Cerebellar cortex (tissue), 1 donor: ENCODE measurements around the gene TRAF2.
"Not testable (repeated sequence)": the region's sequence is repeated elsewhere in the genome, so short reads cannot be mapped to it uniquely, and the experiment has no call there.

Experiments used
- DNase-seq: peaks from one replicate; pipeline ENCODE4 v3.0.0-alpha.2; 2015; ENCODE audit warnings: low spot score

Gene TRAF2

DNA sequence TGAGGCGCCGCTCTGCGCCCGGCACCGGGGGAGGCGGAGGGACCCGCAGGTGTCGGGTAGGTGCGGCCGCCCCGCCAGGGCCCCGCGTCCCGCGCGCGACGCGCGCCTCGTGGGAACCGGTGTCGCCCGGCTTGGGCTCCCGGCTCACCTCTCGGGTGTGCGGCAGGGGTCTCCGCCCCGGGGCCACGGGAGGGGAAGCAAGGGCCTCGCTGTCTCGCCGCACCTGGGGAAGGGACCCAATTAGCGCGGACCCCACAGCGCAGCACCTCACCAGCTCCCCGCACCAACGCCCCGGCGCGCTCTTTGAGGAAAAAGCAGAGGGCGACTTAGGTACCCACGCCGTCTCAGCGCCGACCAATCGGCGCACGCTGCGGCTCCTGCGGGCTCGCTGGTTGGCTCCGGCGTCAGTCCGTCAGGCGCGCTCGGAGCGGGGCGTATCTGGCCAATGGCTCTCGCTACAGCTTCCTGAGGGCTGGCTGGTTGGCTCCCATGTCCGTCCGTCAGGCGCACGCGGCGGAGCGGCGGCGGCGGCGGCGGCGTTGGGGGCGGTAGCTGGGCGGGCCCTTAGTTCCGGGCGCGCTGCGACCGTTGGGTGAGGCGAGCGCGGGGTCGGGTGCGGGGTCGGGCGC is at the start of gene TRAF2:
Gene TRAF2 (plus strand): TSS at position 567 of the 629 bp plus-strand sequence. CDS start 12,225 bp downstream, outside the sequence.
- peak; percentile 98 for DNase-seq

DNA sequence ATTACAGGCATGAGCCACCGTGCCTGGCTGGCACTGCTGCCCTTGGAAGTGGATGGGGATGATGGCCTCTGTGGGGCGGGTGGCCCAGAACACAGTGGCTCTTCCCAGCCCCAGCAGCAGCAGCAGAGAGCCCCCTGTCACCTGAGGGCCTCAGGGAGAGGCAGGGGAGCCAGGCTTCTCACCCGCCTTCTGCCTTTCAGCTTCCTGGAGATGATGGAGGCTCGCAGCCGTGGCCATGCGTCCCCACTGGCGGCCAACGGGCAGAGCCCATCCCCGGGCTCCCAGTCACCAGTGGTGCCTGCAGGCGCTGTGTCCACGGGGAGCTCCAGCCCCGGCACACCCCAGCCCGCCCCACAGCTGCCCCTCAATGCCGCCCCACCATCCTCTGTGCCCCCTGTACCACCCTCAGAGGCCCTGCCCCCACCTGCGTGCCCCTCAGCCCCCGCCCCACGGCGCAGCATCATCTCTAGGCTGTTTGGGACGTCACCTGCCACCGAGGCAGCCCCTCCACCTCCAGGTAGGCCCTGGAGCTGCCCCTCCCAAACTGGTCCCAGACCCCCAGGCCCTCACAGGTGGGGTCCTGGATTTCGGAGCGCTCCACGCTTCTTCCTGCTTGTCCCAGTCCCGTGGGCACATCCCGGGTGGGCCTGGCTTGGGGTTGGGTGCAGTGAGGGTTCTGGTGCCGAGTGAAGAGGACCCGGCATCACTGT is 49.0 kb upstream of the TRAF2 start:
- DNase-seq = no peak

- DNase-seq = not testable (repeated sequence)
Observed at GRCh38 chr9:136837856-136838277, 48.4 kb upstream of the TRAF2 start.

DNA sequence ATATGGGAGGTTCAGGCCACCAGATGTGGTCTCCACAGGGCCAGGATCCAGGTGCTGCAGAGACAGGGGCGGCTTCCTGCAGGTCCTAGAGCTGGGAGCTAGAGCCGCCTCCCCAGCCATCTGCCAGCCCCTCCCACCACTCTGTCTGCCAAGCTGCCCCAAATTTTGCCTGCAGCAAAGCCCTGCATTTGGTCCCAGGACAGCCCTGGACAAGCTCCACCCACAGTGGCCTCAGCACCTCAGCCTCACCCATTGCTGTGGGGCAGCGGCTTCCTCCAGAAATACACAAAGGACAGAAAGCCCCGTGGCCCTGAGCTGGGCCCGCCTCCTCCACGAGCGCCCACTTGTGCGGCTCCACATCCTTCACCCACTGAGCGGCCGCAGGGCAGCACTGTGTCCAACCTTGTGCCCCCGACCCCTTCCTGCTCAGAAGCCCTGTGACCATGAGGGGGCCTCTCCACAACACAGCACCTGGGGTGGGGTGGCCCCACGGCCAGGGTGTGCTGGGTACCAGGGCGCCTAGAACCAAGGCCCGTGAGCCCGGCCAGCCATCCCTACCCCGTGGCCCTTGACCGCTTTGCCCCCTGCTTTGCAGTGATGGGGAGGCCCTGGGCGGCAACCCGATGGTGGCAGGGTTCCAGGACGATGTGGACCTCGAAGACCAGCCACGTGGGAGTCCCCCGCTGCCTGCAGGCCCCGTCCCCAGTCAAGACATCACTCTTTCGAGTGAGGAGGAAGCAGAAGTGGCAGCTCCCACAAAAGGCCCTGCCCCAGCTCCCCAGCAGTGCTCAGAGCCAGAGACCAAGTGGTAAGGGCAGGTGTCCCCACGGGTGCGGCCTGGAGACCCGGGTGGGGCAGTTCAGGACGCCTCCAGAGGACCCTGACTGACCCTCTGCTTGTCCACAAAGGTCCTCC is 47.7 kb upstream of the TRAF2 start:
- DNase-seq = no peak

DNA sequence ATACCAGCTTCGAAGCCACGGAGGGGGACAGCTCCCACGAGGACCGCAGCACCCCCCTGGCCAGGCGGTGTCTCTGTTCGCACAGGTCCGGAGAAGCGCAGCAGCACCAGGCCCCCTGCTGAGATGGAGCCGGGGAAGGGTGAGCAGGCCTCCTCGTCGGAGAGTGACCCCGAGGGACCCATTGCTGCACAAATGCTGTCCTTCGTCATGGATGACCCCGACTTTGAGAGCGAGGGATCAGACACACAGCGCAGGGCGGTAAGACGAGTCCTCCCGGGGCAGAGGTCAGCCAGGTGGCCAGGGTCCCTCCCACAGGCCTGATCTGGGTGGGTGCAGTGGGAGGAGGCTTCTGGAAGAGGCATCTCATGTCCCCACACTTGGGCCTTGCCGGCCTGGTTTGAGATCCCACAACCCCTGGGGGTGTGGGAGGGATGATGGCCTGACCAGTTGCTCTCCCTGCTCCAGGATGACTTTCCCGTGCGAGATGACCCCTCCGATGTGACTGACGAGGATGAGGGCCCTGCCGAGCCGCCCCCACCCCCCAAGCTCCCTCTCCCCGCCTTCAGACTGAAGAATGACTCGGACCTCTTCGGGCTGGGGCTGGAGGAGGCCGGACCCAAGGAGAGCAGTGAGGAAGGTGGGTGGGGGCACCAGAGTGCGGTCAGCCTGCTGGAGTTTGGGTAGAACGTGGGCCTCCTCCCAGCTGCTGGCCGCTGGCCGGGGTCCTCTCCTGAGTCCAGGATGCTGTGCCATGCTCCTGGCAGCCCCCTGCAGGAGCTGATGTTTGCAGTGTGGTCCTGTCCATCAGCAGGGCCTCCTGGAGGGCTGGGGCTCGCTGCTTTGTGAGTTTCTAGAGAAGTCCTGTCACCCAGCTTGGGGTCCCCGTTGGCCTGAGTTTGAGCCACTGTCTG is 46.8 kb upstream of the TRAF2 start:
- no peak for DNase-seq

GRCh38 chr9:136840140-136840876 is 46.0 kb upstream of the TRAF2 start:
- no peak for DNase-seq

- peak; percentile 77 for DNase-seq
Observed at GRCh38 chr9:136840877-136841645, 45.3 kb upstream of the TRAF2 start.

DNA sequence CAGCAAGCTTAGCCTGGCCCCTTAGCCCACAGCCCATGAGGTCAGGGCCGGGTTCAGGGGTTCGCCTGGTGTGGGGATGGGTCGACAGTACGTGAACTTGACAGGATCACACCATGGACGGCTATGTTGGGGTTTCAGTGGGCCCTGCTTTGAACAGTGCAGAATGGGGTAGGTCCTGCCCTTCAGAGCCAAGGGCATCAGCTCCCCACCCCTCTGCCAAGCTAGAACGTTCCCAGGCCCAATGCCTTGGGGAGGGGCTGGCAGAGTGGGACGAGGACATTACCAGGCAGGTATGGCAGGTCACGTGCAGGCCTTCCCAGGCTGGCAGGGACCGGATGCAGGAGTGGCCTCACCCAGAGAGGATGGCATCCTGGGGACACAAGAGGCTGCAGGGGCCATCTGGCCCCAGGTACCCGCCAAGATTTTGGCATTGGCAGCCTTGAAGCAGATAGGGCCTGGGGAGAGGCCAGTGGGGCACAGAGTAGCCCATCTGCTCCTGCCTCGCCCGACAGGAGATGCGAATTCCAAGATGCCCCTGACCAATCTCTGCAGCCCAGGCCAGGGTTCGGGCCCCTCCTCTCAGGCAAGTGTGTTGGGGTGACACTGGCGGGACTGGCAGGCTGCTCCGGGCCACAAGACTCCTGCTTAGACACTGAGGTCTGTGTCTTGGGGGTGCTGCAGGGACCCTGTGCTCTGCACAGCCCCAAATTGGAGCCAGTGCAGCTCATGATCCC is 44.5 kb upstream of the TRAF2 start:
- peak; percentile 93 for DNase-seq

DNA sequence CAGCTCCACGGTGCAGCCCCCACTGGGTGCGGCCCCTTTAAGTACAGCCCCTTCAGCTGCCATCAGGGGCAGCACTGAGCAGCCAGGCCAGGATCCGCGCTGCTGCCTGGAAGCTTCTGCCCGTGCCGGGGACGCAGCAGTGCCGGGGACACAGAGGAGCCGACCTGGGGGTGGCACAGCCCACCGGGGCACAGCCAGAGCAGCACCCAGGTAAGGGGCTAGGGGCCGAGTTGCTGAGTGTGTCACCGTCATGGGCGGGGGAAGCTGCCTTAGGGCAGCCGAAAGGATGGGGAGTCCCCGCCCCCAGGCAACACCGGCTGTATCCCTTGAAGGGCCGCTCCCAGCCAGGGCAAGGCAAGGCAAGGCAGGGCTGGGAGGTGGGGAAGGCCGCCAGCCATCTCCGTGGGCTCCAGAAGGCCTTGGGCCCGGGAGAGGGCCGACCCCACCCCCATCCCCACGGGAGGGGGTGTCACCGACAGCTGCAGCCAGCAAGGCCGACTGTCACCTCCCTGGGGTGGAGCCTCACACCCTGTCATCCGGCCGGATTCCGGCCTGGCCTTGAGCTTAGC is 43.9 kb upstream of the TRAF2 start, which contains the start of gene AJM1:
Gene AJM1 (plus strand): TSS at position 99 of the 569 bp plus-strand sequence. CDS start 1,937 bp downstream, outside the sequence.
- peak; percentile 93 for DNase-seq

- not testable (repeated sequence) for DNase-seq
Observed at GRCh38 chr9:136843159-136843800, 43.0 kb upstream of the TRAF2 start.

- DNase-seq = not testable (repeated sequence)
Observed at GRCh38 chr9:136843801-136844740, 42.2 kb upstream of the TRAF2 start.

DNA sequence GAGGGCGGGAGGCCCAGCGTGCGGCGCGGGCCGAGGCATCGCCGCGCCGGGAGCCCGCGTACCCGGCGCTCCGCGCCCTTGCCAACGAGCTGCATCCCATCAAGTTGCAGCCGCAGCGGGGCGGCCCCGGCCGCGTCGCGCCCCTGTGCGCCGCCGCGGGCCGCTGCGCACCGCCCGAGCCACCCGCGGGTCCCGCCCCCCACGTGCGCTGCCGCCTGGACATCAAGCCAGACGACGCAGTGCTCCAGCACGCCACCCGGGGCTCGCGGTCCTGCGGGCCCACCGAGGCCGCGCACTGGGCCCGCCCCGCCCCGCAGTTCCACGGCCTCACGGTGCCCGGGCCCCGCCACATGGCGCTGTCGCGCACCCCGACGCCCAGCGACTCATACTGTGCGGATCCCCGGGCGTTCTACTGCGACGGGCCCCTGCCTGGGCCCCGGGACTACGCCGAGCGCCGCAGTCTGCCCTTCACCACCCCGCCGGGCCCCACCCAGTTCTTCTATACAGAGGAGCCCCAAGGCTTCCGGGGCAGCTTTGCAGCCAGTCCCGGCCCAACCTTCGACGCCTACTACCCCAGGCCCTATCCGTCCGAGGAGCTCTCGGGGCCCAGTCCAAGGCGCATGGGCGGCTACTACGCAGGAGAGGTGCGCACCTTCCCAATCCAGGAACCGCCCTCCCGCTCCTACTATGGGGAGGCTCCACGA is 41.4 kb upstream of the TRAF2 start:
- no peak for DNase-seq

- DNase-seq = no peak
Observed at GRCh38 chr9:136845465-136846260, 40.7 kb upstream of the TRAF2 start.

DNA sequence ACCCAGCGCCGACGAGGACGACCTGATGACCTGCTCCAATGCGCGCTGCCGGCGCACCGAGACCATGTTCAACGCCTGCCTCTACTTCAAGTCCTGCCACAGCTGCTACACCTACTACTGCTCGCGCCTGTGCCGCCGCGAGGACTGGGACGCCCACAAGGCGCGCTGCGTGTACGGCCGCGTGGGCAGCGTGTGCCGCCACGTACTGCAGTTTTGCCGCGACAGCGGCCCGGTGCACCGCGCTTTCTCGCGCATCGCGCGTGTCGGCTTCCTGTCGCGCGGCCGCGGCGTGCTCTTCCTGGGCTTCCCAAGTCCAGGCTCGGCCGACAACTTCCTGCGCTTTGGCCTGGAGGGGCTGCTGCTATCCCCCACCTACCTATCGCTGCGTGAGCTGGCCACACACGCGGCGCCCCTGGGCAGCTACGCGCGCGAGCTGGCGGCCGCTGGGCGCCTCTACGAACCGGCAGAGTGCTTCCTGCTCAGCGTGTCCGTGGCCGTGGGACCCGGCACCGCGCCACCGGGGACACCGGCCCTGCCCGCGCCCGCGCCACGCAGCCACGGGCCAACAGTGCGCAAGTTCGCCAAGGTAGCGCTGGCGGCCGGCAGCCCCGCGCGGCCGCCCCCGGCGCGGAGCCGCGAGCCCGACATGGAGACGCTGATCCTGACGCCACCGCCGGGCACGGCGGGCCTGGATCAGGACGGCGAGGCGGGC is 39.8 kb upstream of the TRAF2 start:
- DNase-seq = no peak
